H9 (cell line): Measurements from ENCODE around the gene ROCK2. TPM values are rescaled to one million over a fixed set of nuclear protein-coding genes. Genes with fewer than 3 reads are reported as not detected.

Experiments
- DNase-seq: peaks from one replicate; pipeline ENCODE4 v3.0.0-alpha.2; 2017
- H2AFZ ChIP-seq: one replicate; pipeline ENCODE4 v1.6.1; 2013; ENCODE audit warnings: mild to moderate bottlenecking, low read length, control low read depth, moderate library complexity
- H2AK5ac ChIP-seq: 2 replicates; pipeline ENCODE4 v1.6.1; 2013; ENCODE audit warnings: low read length, control low read depth, mixed read lengths; ENCODE audit not compliant: insufficient read length
- H2BK120ac ChIP-seq: one replicate; pipeline ENCODE4 v1.6.1; 2013; ENCODE audit warnings: low read depth, mild to moderate bottlenecking, low read length, control low read depth, inconsistent platforms; ENCODE audit not compliant: poor library complexity, severe bottlenecking
- H2BK12ac ChIP-seq: 2 replicates; pipeline ENCODE4 v1.6.1; 2013; ENCODE audit warnings: low read length, control low read depth, mixed read lengths, low read depth; ENCODE audit not compliant: insufficient read length
- H2BK15ac ChIP-seq: 2 replicates; pipeline ENCODE4 v1.6.1; 2013; ENCODE audit warnings: low read depth, low read length, control low read depth
- H2BK20ac ChIP-seq: one replicate; pipeline ENCODE4 v1.6.1; 2013; ENCODE audit warnings: low read depth, mild to moderate bottlenecking, low read length, control low read depth, inconsistent platforms; ENCODE audit not compliant: poor library complexity, severe bottlenecking
- H2BK5ac ChIP-seq: 2 replicates; pipeline ENCODE4 v1.6.1; 2013; ENCODE audit warnings: low read length, control low read depth, mixed read lengths; ENCODE audit not compliant: insufficient read length
- H3K14ac ChIP-seq: 2 replicates; pipeline ENCODE4 v1.6.1; 2013; ENCODE audit warnings: low read length, control low read depth; ENCODE audit not compliant: insufficient read depth
- H3K18ac ChIP-seq: 2 replicates; pipeline ENCODE4 v1.6.1; 2013; ENCODE audit warnings: low read depth, mild to moderate bottlenecking, mixed read lengths, low read length, control low read depth; ENCODE audit not compliant: insufficient read length
- H3K23ac ChIP-seq: 2 replicates; pipeline ENCODE4 v1.6.1; 2013; ENCODE audit warnings: low read length, control low read depth, mixed read lengths, low read depth; ENCODE audit not compliant: insufficient read length
- H3K23me2 ChIP-seq: 2 replicates; pipeline ENCODE4 v1.6.1; 2013; ENCODE audit warnings: low read depth, mild to moderate bottlenecking, mixed read lengths, low read length, control low read depth; ENCODE audit not compliant: insufficient read length, poor library complexity, severe bottlenecking
- H3K27ac ChIP-seq: 2 replicates; pipeline ENCODE4 v1.5.1; 2013; ENCODE audit warnings: low read length, control low read depth, mixed read lengths, low read depth; ENCODE audit not compliant: insufficient read length
- H3K27me3 ChIP-seq: 2 replicates; pipeline ENCODE4 v1.6.1; 2013; ENCODE audit warnings: low read length, control low read depth, inconsistent platforms; ENCODE audit not compliant: insufficient read depth
- H3K4ac ChIP-seq: 2 replicates; pipeline ENCODE4 v1.6.1; 2013; ENCODE audit warnings: low read depth, mild to moderate bottlenecking, control low read depth, inconsistent platforms, low read length, moderate library complexity
- H3K4me1 ChIP-seq: 2 replicates; pipeline ENCODE4 v1.6.1; 2013; ENCODE audit warnings: low read length, control low read depth, inconsistent platforms; ENCODE audit not compliant: insufficient read depth
- H3K4me2 ChIP-seq: 2 replicates; pipeline ENCODE4 v1.6.1; 2013; ENCODE audit warnings: low read length, control low read depth, mixed read lengths; ENCODE audit not compliant: insufficient read length, insufficient read depth
- H3K56ac ChIP-seq: 2 replicates; pipeline ENCODE4 v1.6.1; 2013; ENCODE audit warnings: low read depth, mild to moderate bottlenecking, mixed read lengths, low read length, control low read depth; ENCODE audit not compliant: insufficient read length
- H3K79me1 ChIP-seq: 2 replicates; pipeline ENCODE4 v1.6.1; 2013; ENCODE audit warnings: low read depth, mild to moderate bottlenecking, moderate library complexity, low read length, control low read depth, inconsistent platforms; ENCODE audit not compliant: insufficient read depth, poor library complexity, severe bottlenecking
- H3K79me2 ChIP-seq: 2 replicates; pipeline ENCODE4 v1.6.1; 2013; ENCODE audit warnings: low read length, control low read depth, inconsistent platforms; ENCODE audit not compliant: insufficient read depth
- H3K9ac ChIP-seq: 2 replicates; pipeline ENCODE4 v1.6.1; 2013; ENCODE audit warnings: low read length, control low read depth, mixed read lengths; ENCODE audit not compliant: insufficient read length; ENCODE audit errors: extremely low read depth
- H3K9me3 ChIP-seq: one replicate; pipeline ENCODE4 v1.6.1; 2013; ENCODE audit warnings: low read depth, low read length, inconsistent platforms; ENCODE audit not compliant: control insufficient read depth
- H3T11ph ChIP-seq: one replicate; pipeline ENCODE4 v1.6.1; 2013; ENCODE audit warnings: mild to moderate bottlenecking, low read length, control low read depth, inconsistent platforms
- H4K20me1 ChIP-seq: one replicate; pipeline ENCODE4 v1.6.1; 2013; ENCODE audit not compliant: control insufficient read depth, insufficient read length, insufficient read depth
- H4K5ac ChIP-seq: 2 replicates; pipeline ENCODE4 v1.6.1; 2013; ENCODE audit warnings: low read depth, mild to moderate bottlenecking, mixed read lengths, low read length, control low read depth; ENCODE audit not compliant: insufficient read length
- H4K8ac ChIP-seq: replicated peaks from 2 replicates; pipeline ENCODE4 v1.6.1; 2013; ENCODE audit warnings: low read length, control low read depth, mixed read lengths, low read depth; ENCODE audit not compliant: insufficient read length
- H4K91ac ChIP-seq: 2 replicates; pipeline ENCODE4 v1.6.1; 2013; ENCODE audit warnings: low read depth, mild to moderate bottlenecking, moderate library complexity, mixed read lengths, low read length, control low read depth; ENCODE audit not compliant: insufficient read length
- H3K27ac Mint-ChIP-seq, 3 experiments: 2 replicates in 2 of 3; 3 replicates in 1 of 3; pipeline ENCODE4 v1.8.0; 2020 to 2021; ENCODE audit warnings: mixed read lengths in 3 of 3, mild to moderate bottlenecking in 1 of 3, moderate library complexity in 1 of 3
- H3K27me3 Mint-ChIP-seq: 2 replicates; pipeline ENCODE4 v1.8.0; 2021; ENCODE audit warnings: low read depth, mild to moderate bottlenecking, moderate library complexity, mixed read lengths
- H3K36me3 Mint-ChIP-seq, 3 experiments: 2 replicates in 2 of 3; 3 replicates in 1 of 3; pipeline ENCODE4 v1.8.0; 2020 to 2021; ENCODE audit warnings: low read depth in 3 of 3, mixed read lengths in 3 of 3; ENCODE audit not compliant: insufficient read depth in 1 of 3
- H3K4me1 Mint-ChIP-seq, 2 experiments: 2 replicates each; pipeline ENCODE4 v1.8.0; 2020; ENCODE audit warnings: mixed read lengths in 2 of 2
- H3K4me3 Mint-ChIP-seq, 2 experiments: 2 replicates in 1 of 2; 3 replicates in 1 of 2; pipeline ENCODE4 v1.8.0; 2020 to 2021; ENCODE audit warnings: mild to moderate bottlenecking in 2 of 2, mixed read lengths in 2 of 2, moderate library complexity in 1 of 2
- H3K9me3 Mint-ChIP-seq, 2 experiments: 2 replicates in 1 of 2; 3 replicates in 1 of 2; pipeline ENCODE4 v1.8.0; 2020; ENCODE audit warnings: mild to moderate bottlenecking in 2 of 2, mixed read lengths in 2 of 2, moderate library complexity in 1 of 2
- WGBS: extraction: QIAGEN DNeasy Blood & Tissue Kit; methylation state at CpG from one replicate; pipeline ENCODE4 v1.1.7; 2013; ENCODE audit warnings: missing lambda C conversion rate, low lambda C conversion rate, mixed read lengths; ENCODE audit not compliant: insufficient read length; ENCODE audit errors: extremely low coverage; 5-methylcytosine and 5-hydroxymethylcytosine counted together
- total RNA-seq: library from RNA; stranded (reverse); gene quantifications from 2 replicates; pipeline ENCODE4 v1.2.1, GENCODE V29; 2021
- TF ChIP-seq, protein P1 (sequence below): fragments of 200-600 bp; sonication (generic); conservative IDR thresholded peaks from 3 replicates; pipeline ENCODE4 v1.8.0; 2021; ENCODE audit warnings: antibody characterized with exemption, mild to moderate bottlenecking

The ROCK2 gene
- total RNA-seq, 1 experiment from 2014 or later: 33.2 TPM

DNA sequence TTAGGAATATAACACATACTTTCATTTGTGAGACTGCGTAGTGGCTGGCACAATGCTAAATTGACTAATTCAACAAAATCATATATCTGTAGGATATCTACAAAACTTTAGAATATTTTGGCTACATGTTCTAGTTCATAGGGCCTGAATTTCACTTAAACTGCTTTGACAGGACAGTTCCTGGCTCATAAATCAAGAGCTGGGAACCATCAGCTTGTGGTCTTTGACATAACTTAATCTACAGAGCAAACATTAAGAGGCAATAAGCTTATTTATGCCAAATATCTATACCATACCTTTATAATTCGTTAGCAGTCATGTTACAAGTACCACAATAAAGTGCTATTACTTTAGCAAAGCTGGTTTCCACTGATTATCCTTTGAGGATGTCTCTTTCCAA is 83.5 kb downstream of the ROCK2 start:
- Histone ChIP-seq H3K56ac (no peak overlapping the region), H2AK5ac (no peak overlapping the region), H3K9ac (no peak overlapping the region), H3T11ph (no peak overlapping the region), H2BK12ac (no peak overlapping the region), H3K79me1 (no peaks in the 10 kb centered on the region), H2AFZ (no peak overlapping the region), H3K4me1 (no peaks in the 10 kb centered on the region; the same call in 1 of the 2 replicates), H2BK5ac (no peak overlapping the region), H3K4me2 (no peak overlapping the region), H3K79me2 (no peaks in the 10 kb centered on the region), H3K14ac (no peak overlapping the region), H4K20me1 (no peaks in the 10 kb centered on the region), H3K27ac (no peak overlapping the region), H3K18ac (no peak overlapping the region), H2BK20ac (no peak overlapping the region), H2BK15ac (no peak overlapping the region), H3K4ac (no peak overlapping the region), H4K5ac (no peak overlapping the region), H3K23ac (no peak overlapping the region), H3K9me3 (no peaks in the 10 kb centered on the region), H2BK120ac (no peak overlapping the region), H4K8ac (no peak overlapping the region), H3K23me2 (no peaks in the 10 kb centered on the region), H4K91ac (no peak overlapping the region), H3K27me3 (no peaks in the 10 kb centered on the region)
- DNase-seq: no peak
- peaks cover 2 to 10% (median 2%) of the 10 kb centered on the region in 3 experiments; a peak in 6 of 7 replicates for H3K36me3 Mint-ChIP-seq
- TF ChIP-seq, protein P1, sequence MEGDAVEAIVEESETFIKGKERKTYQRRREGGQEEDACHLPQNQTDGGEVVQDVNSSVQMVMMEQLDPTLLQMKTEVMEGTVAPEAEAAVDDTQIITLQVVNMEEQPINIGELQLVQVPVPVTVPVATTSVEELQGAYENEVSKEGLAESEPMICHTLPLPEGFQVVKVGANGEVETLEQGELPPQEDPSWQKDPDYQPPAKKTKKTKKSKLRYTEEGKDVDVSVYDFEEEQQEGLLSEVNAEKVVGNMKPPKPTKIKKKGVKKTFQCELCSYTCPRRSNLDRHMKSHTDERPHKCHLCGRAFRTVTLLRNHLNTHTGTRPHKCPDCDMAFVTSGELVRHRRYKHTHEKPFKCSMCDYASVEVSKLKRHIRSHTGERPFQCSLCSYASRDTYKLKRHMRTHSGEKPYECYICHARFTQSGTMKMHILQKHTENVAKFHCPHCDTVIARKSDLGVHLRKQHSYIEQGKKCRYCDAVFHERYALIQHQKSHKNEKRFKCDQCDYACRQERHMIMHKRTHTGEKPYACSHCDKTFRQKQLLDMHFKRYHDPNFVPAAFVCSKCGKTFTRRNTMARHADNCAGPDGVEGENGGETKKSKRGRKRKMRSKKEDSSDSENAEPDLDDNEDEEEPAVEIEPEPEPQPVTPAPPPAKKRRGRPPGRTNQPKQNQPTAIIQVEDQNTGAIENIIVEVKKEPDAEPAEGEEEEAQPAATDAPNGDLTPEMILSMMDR: no peak
- no peaks in the 10 kb centered on the region for H3K27me3 Mint-ChIP-seq
- H3K27ac Mint-ChIP-seq: no peak overlapping the region
- no CpG with 5 or more reads among the region's 2 CpGs for WGBS
- peaks cover 6 to 9% of the 10 kb centered on the region in 2 experiments for H3K4me1 Mint-ChIP-seq
- no peaks in the 10 kb centered on the region; a peak in 1 of 5 replicates for H3K9me3 Mint-ChIP-seq
- no peak overlapping the region for H3K4me3 Mint-ChIP-seq
